Ammon's horn (tissue), 1 donor: ENCODE measurements around the gene CLDN7.

Experiments used
- DNase-seq: peaks from one replicate; pipeline ENCODE4 v3.0.0-alpha.2; 2016; ENCODE audit warnings: low spot score

Gene CLDN7

DNA sequence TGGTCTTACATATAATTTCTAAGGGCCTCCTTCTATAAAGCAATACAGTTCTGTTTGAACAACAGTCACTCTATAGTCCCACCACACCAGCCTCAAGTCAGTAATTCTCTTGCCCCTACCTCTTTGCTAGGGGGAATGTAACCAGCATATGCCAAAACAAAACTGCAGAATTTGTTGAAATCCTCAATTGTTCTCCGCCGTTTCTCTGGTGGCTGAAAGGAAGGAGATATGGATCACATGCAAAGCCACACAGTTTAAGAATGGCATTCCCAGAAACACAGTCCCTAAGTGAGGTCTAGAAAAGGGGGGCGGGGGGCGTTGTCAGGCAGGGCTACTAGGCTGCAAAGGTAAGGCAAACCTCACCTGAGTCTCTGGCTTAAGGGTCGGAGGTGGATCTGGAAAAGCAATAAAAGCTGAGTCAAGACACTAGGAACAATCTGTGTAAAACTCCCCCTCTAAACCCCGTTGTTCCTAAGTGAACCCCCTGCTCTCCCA is 25.0 kb downstream of the CLDN7 start:
- DNase-seq = no peak

DNA sequence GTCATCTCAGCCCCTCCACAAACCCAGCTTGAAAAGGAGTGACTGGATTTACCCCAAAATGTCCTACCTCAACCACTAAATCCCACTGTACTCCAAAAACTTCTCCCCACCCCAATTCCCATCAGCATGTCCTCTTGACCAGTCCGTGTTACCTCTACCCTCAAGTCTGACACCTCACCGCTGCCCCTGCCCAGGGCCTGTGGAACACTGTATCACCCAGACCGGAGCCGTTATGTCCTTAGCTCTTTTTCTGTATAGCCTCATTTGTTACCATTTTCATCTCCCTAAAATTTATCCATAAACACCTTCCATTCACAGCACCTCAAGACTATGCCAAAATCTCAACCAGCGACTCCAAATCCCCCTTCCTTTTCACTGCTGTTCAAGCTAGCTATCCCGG is 25.5 kb downstream of the CLDN7 start:
- no peak for DNase-seq

DNA sequence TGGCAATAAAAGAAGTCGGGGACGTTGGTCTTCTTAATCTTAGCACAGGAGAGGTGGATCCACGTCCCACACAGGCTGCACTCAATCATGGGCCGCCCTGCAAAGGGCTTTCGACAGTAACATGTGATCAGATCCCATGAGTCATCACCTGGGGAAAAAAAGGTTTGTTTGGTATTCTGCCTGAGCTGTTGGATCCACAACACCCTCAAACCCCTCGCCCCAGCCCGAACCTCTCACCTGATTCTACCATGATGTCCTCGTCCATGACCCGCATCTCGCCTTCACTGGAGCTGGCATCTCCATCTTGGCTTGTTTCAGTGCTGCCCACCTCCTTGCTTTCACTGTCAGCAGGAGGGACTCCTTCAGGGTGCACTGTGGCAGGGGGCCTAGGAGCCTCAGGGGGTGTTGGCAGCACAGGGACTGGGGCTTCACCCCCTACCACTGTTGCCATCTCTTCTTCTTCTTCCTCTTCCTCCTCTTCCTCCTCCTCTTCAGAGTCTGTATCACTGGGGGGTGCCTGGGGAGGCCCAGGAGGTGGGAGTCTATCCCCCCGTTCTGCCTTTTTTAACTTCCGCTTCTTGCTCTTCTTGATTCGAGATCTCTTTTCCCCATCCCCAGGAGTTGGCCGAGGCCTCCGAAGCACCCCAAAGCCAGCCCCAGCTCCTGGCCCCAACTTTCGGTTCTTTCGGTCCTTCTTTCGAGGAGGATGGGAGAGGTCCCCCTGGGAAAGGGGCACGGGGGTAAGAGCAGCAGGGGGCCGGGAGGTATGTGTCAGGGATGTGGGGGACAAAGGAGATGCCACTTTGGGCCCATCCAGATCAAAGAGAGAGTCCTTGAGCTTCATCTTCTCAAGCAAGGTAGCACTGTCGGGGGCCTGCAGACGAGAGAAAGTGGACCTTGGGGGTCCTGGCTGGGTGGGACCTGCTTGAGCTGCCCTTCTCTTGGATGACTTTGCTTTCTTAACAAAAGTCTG is 26.3 kb downstream of the CLDN7 start:
- no peak for DNase-seq

DNA sequence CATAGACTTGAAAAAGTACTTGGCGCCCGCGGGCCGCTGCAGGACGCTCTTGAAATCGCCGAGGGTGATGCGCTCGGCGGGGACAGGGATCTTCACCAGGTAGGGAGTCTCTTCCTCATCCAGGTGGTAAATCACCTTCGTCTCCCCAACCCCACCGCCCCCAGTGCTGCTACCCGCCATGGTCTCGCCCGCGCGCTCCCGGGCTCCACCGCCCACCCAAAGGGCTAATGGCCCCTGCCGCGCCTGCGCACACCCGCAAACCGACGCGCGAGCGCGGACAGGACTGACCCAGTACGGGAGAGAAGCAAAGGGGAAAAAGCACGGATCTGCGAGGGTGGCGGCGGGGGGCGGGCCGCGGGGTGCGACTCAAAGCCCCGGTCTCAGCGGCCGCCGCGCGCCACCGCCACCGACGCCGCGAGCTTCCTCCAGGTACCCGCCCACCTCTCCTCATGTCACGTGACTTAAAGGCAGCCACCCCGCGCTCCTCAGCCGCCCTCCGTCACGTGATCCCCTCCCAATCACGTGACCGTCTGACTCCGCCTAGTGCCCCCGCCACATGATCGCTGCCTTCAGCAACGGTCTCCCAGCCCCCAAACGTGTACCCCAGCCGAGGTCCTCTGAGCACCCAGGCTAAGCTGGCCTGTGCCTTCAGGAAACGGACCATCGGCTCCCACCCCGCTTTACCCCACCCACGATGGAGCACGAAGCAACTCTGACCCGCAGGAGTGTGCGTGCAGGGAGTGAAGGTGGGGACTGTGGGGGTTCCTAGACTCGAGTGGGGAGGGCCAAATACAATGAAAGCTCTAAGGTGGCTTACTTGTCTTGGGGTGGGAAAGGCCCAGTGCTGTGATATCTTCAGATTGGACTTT is 28.0 kb downstream of the CLDN7 start, which contains the start of gene DVL2:
TSS of gene DVL2 (minus strand) at position 435 of the 869 bp plus-strand sequence. CDS start at position 180, 255 bp downstream.
- DNase-seq = peak; percentile 98

DNA sequence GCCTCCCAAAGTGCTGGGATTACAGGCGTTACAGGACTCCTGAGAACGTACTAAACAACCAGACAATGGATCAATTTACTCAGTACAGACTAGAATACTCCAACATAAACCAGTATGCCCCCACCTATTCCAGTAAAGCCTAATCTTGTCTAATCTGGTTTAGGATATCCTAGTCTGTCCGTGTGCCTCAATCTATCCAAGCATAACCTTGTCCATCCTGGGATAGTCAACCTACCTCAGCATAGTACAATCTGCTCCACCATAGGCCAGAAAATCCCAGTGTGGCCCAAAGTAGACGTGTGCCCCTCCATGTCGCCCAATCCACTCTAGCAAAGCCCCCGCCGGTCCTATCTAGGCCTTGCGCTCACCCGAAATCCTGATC is 28.6 kb downstream of the CLDN7 start:
- no peak for DNase-seq

DNA sequence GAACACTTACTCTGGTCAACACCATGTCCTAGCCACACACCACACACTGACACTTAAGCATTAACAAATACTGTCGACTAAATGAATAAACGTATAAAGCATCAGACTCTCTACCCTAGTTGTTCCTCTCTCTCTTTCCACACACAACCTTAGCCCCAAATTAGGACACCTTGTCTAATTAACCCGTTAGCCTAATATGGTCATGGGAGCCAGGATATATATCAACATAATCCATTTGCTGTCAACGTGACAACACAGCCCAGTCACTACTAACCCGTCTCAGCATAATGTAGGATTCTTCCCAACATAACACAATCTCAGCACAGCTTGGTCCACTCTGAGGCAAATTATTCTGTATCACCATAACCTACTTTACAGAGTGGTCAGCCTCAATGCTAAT is 30.2 kb downstream of the CLDN7 start:
- DNase-seq = no peak

DNA sequence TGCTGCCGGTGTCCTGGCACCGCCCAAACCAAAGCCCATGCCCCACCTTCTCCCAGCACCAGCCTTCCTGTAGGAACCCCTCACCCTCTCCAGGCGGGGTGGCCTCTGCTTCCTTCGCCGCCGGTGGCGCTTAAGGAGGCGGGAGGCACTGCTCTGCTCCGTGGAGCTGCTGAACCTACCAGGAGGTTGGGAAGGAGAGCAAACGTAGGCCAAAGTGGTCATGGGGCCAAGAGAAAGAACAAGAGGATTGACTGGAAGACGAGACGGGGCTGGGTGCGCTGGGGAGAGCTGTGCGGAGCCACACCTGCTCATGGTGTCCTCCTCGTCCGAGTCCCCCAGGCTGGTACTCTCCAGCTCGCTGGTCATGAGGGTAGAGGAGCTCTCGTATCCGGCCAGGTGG is 32.8 kb downstream of the CLDN7 start:
- no peak for DNase-seq

DNA sequence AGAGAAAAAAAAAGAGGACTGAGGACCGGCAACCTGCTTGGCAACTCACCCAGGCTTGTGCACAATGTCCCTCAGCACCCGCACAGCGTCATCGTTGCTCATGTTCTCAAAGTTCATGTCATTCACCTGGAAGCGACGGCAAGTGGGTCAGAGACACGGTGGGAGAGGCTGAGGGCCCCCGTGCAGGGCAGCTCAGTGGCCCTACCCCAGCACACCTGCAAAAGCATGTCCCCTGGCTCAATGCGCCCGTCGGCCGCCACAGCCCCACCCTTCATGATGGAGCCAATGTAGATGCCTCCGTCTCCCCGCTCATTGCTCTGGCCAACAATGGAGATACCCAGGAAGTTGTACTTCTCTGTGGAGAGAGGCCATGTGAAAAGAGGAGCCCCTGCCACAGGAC is 33.4 kb downstream of the CLDN7 start:
- DNase-seq = no peak

DNA sequence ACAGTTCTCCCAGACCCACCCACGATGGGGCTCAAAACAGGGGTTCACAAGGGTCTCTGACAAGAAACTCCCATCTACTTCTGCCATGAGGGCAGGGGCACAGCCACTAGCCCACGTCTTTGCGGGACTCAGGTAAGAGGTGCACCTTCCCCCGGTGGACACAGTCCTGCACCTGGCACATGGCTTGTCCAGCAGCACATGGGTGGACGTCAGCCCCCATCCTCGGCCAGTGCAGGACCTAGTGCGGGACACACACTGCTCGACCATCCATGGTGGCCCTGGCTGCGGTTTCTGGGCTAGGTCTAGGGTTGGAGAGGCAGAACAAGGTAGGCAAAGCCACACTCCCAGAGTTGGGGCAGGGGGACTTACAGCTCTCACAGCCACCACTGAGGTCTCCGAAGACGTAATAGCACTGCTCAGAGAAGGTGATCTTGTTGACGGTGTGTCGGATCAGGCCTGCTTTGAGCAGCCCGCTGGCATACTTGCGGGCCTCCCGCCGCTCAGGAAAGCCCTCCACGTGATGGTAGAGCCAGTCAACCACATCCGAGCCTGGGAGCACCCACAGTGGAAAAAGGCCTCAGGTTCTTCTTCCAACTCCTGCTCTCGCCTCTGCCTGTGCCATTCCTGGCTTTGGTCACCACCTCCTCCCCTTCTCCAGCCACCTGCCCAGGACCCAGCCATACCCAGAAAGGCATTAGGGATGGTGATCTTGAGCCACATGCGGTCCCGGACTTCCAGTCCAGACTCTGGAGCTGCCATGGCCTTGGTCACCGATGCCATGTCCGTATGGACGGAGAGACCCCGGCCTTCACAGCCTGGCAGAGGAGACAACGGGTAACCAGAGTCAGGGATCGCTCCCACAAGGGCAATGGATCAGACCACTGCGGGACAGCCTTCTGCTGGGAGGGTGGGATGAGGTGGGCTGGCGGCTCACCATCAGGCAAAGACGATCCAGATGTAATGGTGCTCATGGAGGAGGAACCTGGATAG is 35.3 kb downstream of the CLDN7 start:
- DNase-seq = no peak

DNA sequence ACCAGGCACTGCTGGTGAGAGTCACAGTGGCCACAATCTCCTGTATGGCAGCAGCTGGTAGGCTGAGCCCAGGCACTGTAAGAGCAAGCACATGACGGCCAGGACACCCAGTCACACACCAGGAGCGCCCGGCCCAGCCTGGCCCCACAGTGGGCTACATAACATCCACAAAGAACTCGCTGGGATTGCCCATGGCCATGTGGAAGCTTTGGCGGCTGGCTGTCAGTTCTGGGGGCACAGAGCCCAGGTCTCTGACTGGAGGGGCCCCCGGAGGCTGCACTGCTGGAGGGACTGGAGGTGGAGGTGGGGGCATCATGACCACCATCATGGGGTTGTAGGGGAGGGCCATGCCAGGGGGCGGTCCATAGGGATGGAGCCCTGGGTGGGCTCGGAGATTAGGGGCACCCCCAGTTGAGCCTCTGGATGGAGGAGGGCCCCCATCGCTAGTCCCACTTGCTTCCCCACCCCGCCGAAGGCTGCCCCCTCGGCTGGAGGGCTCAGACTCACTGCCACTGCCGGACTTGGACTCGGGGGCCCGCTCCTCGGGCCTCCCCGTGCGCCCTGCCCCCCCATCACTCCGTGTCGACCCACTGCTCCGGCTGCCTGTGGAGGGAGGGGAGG is 36.5 kb downstream of the CLDN7 start:
- no peak for DNase-seq

DNA sequence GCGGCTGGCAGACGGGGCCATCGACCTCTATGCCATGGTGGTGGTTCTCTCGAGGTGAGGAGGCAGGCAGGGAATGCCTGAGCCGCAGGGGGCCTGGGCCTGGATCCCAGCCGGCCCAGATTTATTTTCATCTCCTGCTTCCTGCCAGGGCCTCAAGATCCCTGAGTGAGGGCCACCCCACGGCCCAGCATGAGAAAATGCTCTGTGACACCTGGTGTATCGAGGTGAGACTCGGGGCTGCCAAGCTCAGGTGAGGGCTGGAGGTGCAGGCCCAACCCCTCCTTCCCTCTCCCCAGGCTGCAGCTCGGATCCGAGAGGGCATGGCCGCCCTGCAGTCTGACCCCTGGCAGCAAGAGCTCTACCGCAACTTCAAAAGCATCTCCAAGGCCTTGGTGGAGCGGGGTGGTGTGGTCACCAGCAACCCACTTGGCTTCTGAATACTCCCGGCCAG is 37.6 kb downstream of the CLDN7 start:
- no peak for DNase-seq

DNA sequence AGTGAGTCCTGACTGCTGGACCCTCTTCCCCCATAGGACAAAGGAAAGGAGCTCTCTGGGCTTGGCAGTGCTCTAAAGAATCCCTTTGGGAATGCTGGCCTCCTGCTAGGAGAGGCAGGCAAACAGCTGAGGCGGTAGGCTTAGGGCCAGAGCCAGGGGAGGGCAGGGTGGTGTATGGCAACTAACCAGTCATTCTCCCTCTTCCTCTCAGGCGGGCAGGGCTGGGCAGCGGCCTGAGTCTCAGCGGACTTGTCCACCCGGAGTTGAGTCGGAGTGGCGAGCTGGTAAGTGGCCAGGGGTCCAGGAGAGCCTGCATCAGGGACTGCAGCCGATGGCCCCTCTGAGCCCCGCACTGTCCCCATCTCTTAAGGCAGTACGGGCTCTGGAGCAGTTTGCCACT is 38.2 kb downstream of the CLDN7 start:
- DNase-seq = no peak

DNA sequence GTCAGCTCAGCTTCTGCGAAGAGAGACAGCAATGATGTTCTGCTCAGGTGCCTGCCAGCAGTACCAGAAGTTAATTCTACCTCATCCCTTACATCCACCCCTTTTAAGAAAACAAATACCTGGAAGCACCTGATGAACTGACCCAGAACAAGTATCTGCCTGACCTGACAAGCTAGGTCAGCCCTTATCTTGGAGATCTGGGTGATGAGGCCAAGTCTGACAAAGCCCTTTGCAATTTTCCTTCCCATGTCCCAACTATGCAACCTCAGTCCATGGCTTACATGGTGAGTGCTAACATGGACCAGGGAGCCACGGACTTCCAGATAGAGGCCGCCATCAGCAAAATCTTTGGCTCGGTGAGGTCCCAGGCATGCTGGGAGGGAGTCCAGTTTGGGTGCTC is 38.9 kb downstream of the CLDN7 start:
- DNase-seq = no peak

DNA sequence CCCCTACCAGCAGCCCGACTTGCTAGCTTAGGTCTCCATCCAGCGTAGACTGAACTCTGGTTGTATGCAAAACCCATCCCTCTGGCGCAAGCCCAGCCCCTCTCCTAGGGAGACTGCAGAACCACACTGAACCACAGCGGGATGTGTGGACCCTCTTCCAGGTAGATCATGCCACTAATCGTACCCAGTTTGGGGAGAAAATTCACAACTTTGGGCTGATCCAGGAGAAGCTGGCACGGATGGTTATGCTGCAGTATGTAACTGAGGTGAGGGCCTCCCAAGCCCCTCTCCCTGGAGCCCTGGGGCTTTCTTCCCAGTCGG is 39.3 kb downstream of the CLDN7 start:
- DNase-seq = no peak

DNA sequence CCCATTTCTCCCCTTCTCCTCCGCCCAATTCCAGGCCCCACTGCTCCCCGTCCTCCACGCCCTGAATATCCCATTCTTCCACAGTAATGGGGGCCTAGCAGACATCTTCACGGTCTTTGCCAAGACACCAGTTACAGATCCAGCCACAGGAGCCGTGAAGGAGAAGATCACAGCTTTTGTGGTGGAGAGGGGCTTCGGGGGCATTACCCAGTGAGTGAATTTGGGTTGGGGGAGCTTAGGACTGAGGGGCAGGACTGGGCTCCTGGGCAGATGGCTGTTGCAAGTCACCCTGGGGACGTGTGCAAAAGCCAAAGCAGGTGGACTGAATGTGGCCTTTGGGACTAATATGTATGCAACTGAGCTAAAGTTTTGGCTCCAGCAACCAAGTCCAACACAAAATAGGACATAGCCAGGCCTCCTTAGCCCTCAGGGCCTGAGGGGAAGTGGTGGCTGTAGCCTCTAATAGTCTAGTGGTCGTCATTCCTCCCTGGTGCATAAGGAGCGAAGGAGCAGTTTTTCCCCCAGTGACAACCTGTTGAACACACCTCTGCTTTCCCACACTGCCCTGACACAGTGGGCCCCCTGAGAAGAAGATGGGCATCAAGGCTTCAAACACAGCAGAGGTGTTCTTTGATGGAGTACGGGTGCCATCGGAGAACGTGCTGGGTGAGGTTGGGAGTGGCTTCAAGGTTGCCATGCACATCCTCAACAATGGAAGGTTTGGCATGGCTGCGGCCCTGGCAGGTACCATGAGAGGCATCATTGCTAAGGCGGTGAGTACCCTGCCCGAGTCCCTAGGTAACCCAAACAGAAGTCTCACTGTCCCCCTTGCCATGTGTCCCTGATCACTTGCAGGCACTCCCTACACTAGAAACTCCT is 39.9 kb downstream of the CLDN7 start:
- DNase-seq = no peak

DNA sequence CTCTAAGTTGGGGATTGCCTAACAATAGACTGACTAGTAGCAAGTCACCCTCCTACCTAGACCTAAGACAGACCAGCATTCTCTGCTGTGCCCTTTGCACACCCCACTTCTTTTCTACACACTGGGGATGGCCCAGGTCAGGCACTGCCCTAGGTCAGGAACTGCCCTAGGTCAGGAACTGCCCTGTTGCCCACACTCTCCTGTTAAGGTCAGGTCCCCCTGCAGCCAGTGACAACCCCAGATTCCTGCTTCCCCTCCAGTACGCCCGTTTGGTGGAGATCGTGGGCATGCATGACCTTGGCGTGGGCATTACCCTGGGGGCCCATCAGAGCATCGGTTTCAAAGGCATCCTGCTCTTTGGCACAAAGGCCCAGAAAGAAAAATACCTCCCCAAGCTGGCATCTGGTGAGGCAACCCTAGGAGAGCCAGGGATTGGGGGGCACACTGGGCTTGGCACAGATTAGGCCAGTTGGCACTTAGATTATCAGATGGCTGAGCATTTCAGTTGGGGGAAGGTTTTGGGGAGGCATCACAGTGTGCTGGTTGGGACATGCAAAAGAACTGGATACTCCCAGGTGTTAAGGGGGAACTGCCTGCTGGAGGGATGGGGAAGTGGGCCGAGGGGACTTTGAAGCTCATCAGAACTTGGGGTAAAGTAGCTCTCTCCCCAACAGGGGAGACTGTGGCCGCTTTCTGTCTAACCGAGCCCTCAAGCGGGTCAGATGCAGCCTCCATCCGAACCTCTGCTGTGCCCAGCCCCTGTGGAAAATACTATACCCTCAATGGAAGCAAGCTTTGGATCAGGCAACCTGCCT is 40.8 kb downstream of the CLDN7 start:
- no peak for DNase-seq

DNA sequence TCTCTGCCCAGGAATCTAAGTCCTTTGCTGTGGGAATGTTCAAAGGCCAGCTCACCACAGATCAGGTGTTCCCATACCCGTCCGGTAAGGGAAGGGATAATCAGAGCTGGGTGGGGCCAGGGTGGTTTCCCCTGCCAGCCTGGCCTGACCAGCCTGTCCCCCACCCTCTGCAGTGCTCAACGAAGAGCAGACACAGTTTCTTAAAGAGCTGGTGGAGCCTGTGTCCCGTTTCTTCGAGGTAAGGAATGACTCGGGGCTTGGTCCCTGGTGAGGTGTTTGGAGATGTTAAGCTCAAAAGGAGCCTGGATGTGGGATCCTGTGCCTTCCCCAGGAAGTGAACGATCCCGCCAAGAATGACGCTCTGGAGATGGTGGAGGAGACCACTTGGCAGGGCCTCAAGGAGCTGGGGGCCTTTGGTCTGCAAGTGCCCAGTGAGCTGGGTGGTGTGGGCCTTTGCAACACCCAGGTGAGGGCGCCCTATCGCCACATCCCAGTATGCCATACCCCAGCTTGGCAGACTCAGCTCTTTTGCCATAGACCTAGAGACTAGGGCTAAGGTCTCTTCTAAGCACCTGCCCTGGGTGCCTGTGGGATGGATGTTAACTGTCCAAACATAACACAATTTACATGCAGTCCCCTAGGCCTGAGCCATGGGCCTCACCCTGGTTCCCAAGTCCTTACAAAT is 41.5 kb downstream of the CLDN7 start:
- no peak for DNase-seq

DNA sequence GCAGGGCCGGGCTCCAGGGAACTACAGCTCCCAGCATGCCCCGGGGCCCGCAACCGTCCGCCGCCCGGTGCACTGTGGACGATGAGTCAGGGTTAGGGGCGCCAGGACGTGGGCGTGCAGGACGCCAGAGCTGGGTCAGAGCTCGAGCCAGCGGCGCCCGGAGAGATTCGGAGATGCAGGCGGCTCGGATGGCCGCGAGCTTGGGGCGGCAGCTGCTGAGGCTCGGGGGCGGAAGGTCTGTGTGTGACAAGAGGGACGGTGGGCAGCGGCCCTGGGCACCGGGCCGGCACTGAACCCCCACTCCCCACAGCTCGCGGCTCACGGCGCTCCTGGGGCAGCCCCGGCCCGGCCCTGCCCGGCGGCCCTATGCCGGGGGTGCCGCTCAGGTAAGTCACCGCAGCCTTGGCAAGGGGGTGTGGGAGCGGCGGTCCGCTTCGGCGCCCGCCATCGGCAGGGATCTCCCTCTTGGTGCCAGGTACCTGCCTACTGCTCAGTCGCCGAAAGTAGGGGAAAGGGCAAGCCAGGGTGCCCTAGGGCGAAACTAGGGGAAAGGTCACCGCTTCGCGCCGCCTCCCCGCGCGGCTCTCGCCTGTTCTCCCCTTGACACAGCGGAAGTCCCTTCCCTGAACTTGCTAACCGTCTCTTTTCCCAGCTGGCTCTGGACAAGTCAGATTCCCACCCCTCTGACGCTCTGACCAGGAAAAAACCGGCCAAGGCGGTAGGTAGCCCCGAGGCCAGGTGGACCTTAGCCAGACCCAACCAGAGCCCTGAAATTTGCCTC is 42.3 kb downstream of the CLDN7 start, which contains the start of the genes ACADVL and DLG4:
TSS of gene ACADVL (plus strand) at position 127 of the 781 bp plus-strand sequence. CDS start at position 174, 47 bp downstream.
TSS of gene DLG4 (minus strand) at position 25 of the 781 bp plus-strand sequence.
- DNase-seq = peak; percentile 93
